GM12878 (cell line): Measurements from ENCODE around the gene NAV2. TPM values are rescaled to one million over a fixed set of nuclear protein-coding genes. Genes with fewer than 3 reads are reported as not detected.

Experiments used
- ATAC-seq: fragments of 200-7000 bp; cut with Tn5 transposase; 3 replicates; pipeline ENCODE4 v1.9.1; 2020; ENCODE audit warnings: mild to moderate bottlenecking, moderate library complexity
- BruUV-seq: library from RNA; stranded (reverse); fragments of 400-500 nt; replicated peaks from 2 replicates; lab custom pipeline; 2021; lab: Mats Ljungman, UMichigan
- CTCF ChIA-PET: fragments of 300-600 bp; sonication (Branson Sonifier 250); formaldehyde crosslinking; extraction: SDS; loops from one replicate; lab custom pipeline; 2021; ENCODE audit warnings: inconsistent platforms; lab: Yijun Ruan, JAX
- POLR2A ChIA-PET: fragments of 350-600 bp; formaldehyde crosslinking; extraction: SDS; loops from one replicate; lab custom pipeline; 2021; ENCODE audit warnings: inconsistent platforms; lab: Charles Lee
- RAD21 ChIA-PET: fragments of 300-600 bp; sonication (Branson Sonifier 250); formaldehyde crosslinking; loops from one replicate; lab custom pipeline; 2023; ENCODE audit warnings: antibody characterized with exemption; ENCODE audit not compliant: unreplicated experiment; lab: Charles Lee
- SMC1A ChIA-PET: fragments of 300-600 bp; sonication (Branson Sonifier 250); formaldehyde crosslinking; loops from one replicate; lab custom pipeline; 2023; ENCODE audit not compliant: unreplicated experiment, uncharacterized antibody; lab: Charles Lee
- DNase-seq: peaks from one replicate; pipeline ENCODE4 v3.0.0-alpha.2; 2011; ENCODE audit warnings: low read depth, low spot score
- FAIRE-seq: peaks from 3 replicates; lab custom pipeline; 2011; peaks lifted over from hg19 to GRCh38; lab: Jason Lieb, UNC
- H2AFZ ChIP-seq: 2 replicates; pipeline ENCODE4 v1.6.0; 2011; ENCODE audit warnings: low read depth, low read length, control low read depth; ENCODE audit not compliant: control insufficient read depth
- H3K27ac ChIP-seq: 2 replicates; pipeline ENCODE4 v1.5.1; 2011; ENCODE audit warnings: control low read depth; ENCODE audit not compliant: control insufficient read depth, insufficient read depth
- H3K27me3 ChIP-seq, 2 experiments: replicated peaks in 1 of 2; 2 replicates each; pipeline versions ENCODE4 v1.6.0 to v1.6.1; 2011; ENCODE audit warnings: low read length in 1 of 2; ENCODE audit not compliant: control insufficient read depth in 2 of 2, insufficient read depth in 2 of 2
- H3K36me3 ChIP-seq, 2 experiments: 2 replicates each; pipeline ENCODE4 v1.5.1; 2011; ENCODE audit warnings: low read length in 1 of 2; ENCODE audit not compliant: control insufficient read depth in 2 of 2, insufficient read depth in 2 of 2
- H3K4me1 ChIP-seq: 2 replicates; pipeline ENCODE4 v1.6.1; 2011; ENCODE audit warnings: mild to moderate bottlenecking, low read length, moderate library complexity, mixed read lengths; ENCODE audit not compliant: control insufficient read depth, insufficient read depth
- H3K4me2 ChIP-seq: 2 replicates; pipeline ENCODE4 v1.6.0; 2011; ENCODE audit warnings: control low read depth; ENCODE audit not compliant: control insufficient read depth, insufficient read depth
- H3K4me3 ChIP-seq: fragments of 200-600 bp; sonication (generic); 2 replicates; pipeline ENCODE4 v1.5.1; 2016
- H3K79me2 ChIP-seq: 2 replicates; pipeline ENCODE4 v1.6.0; 2011; ENCODE audit warnings: low read length; ENCODE audit not compliant: control insufficient read depth, insufficient read depth
- H3K9ac ChIP-seq: 2 replicates; pipeline ENCODE4 v1.8.0; 2011; ENCODE audit warnings: low read length, control low read depth, mixed read lengths; ENCODE audit not compliant: control insufficient read depth, insufficient read depth
- H3K9me3 ChIP-seq: replicated peaks from 3 replicates; pipeline ENCODE4 v1.5.1; 2011; ENCODE audit warnings: mild to moderate bottlenecking, low read length; ENCODE audit not compliant: control insufficient read depth, insufficient read depth
- H4K20me1 ChIP-seq: 2 replicates; pipeline ENCODE4 v1.6.0; 2011; ENCODE audit not compliant: control insufficient read depth, insufficient read depth
- DPF2 ChIP-seq: fragments of 450-650 bp; IDR thresholded peaks from 2 replicates; pipeline ENCODE4 v1.6.1; 2017; ENCODE audit warnings: mild to moderate bottlenecking
- GABPA ChIP-seq: IDR thresholded peaks from 2 replicates; pipeline ENCODE4 v1.6.1; 2014; ENCODE audit warnings: antibody characterized with exemption, low read depth, mild to moderate bottlenecking, inconsistent platforms
- HDAC2 ChIP-seq: fragments of 200-600 bp; sonication (generic); IDR thresholded peaks from 2 replicates; pipeline ENCODE4 v1.6.1; 2017
- IKZF2 ChIP-seq, 2 experiments: fragments of 450-650 bp; IDR thresholded peaks; 2 replicates each; pipeline ENCODE4 v1.6.1; 2017; ENCODE audit warnings: mild to moderate bottlenecking in 2 of 2, moderate library complexity in 2 of 2
- MTA2 ChIP-seq: fragments of 450-650 bp; IDR thresholded peaks from 2 replicates; pipeline ENCODE4 v1.6.1; 2016; ENCODE audit warnings: low read depth, mild to moderate bottlenecking, moderate library complexity
- MYC ChIP-seq: IDR thresholded peaks from 2 replicates; pipeline ENCODE4 v1.6.1; 2011; ENCODE audit warnings: mild to moderate bottlenecking, low read length, moderate library complexity, inconsistent platforms; ENCODE audit not compliant: insufficient read depth, insufficient replicate concordance, insufficient read length, severe bottlenecking
- NR2F1 ChIP-seq: fragments of 450-650 bp; conservative IDR thresholded peaks from 2 replicates; pipeline ENCODE4 v1.6.1; 2017; ENCODE audit warnings: mild to moderate bottlenecking
- SMC3 ChIP-seq: IDR thresholded peaks from 2 replicates; pipeline ENCODE4 v1.6.1; 2011; ENCODE audit warnings: low read length, improper control_type of control experiment, borderline replicate concordance
- SPI1 ChIP-seq: IDR thresholded peaks from 2 replicates; pipeline ENCODE4 v1.6.1; 2011; ENCODE audit warnings: low read depth, mild to moderate bottlenecking, low read length, moderate library complexity, borderline replicate concordance; ENCODE audit not compliant: insufficient read depth
- ZBTB40 ChIP-seq: fragments of 450-650 bp; IDR thresholded peaks from 2 replicates; pipeline ENCODE4 v1.6.1; 2016; ENCODE audit warnings: mild to moderate bottlenecking, moderate library complexity, borderline replicate concordance
- ZNF622 ChIP-seq: fragments of 450-650 bp; IDR thresholded peaks from 2 replicates; pipeline ENCODE4 v1.6.1; 2017; ENCODE audit warnings: mild to moderate bottlenecking, inconsistent platforms
- WGBS: methylation state at CpG from one replicate; pipeline ENCODE4 v1.1.6; 2016; ENCODE audit warnings: low lambda C conversion rate; ENCODE audit not compliant: insufficient replicate concordance, insufficient coverage; ENCODE audit errors: missing lambda C conversion rate; 5-methylcytosine and 5-hydroxymethylcytosine counted together
- in situ Hi-C: fragments of 300-500 bp; cut with MboI; formaldehyde crosslinking; loops from 9 replicates; pipeline ENCODE4 v1.14.3; 2018; ENCODE audit warnings: mixed read lengths
- intact Hi-C: fragments of 100-400 bp; cut with micrococcal nuclease; formaldehyde crosslinking; loops from one replicate; pipeline ENCODE4 v1.14.2; 2022; ENCODE audit not compliant: unreplicated experiment
- polyA plus RNA-seq, 11 experiments: library from polyadenylated mRNA; depleted of rRNA in 4 of 11; unstranded in 6 of 11; stranded (reverse) in 5 of 11; fragments of >200 nt; fragmentation: Nextera tagmentation in 4 of 11; fragmentation: Illumina TruSeq in 1 of 11; extraction: Ambion mirVana in 4 of 11; extraction: Trizol in 1 of 11; gene quantifications; 1 replicate in 1 of 11; 2 replicates in 10 of 11; pipeline versions ENCODE4 v1.2.1 to v1.2.3, GENCODE V29; 2011 to 2016; ENCODE audit warnings: inconsistent platforms in 2 of 11, missing spikeins in 2 of 11, low read depth in 1 of 11
- total RNA-seq, 4 experiments: library from RNA; depleted of rRNA in 3 of 4; stranded (reverse); fragments of >200 nt in 3 of 4; fragmentation: Illumina TruSeq in 1 of 4; extraction: Trizol in 1 of 4; gene quantifications; 2 replicates each; pipeline versions ENCODE4 v1.2.1 to v1.2.3, GENCODE V29; 2013 to 2021
- TF ChIP-seq, protein P1 (sequence below): IDR thresholded peaks from 2 replicates; pipeline ENCODE4 v1.6.1; 2011; ENCODE audit warnings: mild to moderate bottlenecking, low read depth, low read length, moderate library complexity; ENCODE audit not compliant: insufficient replicate concordance
- TF ChIP-seq, protein P2 (sequence below): fragments of 450-650 bp; IDR thresholded peaks from 2 replicates; pipeline ENCODE4 v1.6.1; 2017; ENCODE audit warnings: borderline replicate concordance
- TF ChIP-seq, protein P3 (sequence below): fragments of 450-650 bp; IDR thresholded peaks from 2 replicates; pipeline ENCODE4 v1.6.1; 2016; ENCODE audit warnings: mild to moderate bottlenecking

NAV2 gene
- total and polyA plus RNA-seq, 10 of the 15 experiments (the other 5 are each of a cell fraction or from before 2014, with no cell fraction given) = 0.35 to 6.1 (median 1.1) TPM

DNA sequence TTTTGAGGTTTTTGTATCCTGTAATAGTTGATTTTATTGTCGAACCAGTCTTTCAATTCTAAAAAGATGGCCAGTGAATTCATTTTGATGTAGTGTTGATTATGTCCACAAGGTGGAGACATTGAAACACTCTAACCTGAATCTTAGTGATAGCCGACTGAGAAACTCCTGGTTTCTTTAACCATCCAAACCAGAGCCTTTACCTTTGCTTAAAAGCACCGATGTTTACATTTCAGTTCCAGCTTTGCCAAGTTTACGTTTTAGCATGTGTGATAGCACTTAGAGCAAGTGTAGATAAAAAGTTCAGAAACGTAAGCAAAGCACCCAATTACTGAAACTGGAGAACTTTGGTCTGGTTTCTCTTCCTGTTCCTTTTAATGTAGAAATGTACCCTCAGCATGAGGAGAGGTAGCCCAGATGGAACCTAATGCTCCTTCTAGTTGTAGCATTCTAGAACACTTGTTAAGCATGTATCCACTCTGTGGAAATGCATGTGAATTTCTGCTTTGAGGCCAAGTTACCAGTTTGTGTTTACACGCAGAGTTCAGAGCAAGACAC lies 239.0 kb downstream of the NAV2 start:
- DNase-seq (peak; percentile 49), FAIRE-seq (peak; percentile 95), ATAC-seq (peak; percentile 90)
- Histone ChIP-seq H3K36me3 (no peaks in the 10 kb centered on the region), H3K4me2 (no peak overlapping the region), H3K9me3 (no peaks in the 10 kb centered on the region), H3K27me3 (no peaks in the 10 kb centered on the region), H4K20me1 (no peaks in the 10 kb centered on the region), H2AFZ (peak overlapping the region; percentile 45; the same call in 1 of the 2 replicates), H3K27ac (no peak overlapping the region), H3K79me2 (no peaks in the 10 kb centered on the region), H3K9ac (no peak overlapping the region), H3K4me1 (peaks cover 7% of the 10 kb centered on the region), H3K4me3 (no peak overlapping the region)
- ChIA-PET CTCF (interaction anchor here (0.6 to 5.8 kb wide), 25 partner anchors 8 to 404 kb away, joined by 3 to 111 read pairs (median 4); no protein-coding TSS in a partner anchor), RAD21 (interaction anchor here (0.8 to 3.8 kb wide), 10 partner anchors 10 to 561 kb away, joined by 3 to 20 read pairs (median 5); no protein-coding TSS in a partner anchor), POLR2A (no interaction called here), SMC1A (interaction anchor here (0.8 to 3.6 kb wide), 20 partner anchors 12 to 406 kb away, joined by 3 to 18 read pairs (median 4); no protein-coding TSS in a partner anchor)
- intact Hi-C loops (loop anchor here (1.0 to 10.0 kb wide), 3 partner anchors 160 to 403 kb away; no protein-coding TSS in a partner anchor), in situ Hi-C loops (no loop called here)
- no TSS peak for BruUV-seq
- WGBS = 19% methylated on average over 6 of the region's 6 CpGs
- TF ChIP-seq ZNF622 = no peak
- no peak for TF ChIP-seq HDAC2
- TF ChIP-seq, protein P1, sequence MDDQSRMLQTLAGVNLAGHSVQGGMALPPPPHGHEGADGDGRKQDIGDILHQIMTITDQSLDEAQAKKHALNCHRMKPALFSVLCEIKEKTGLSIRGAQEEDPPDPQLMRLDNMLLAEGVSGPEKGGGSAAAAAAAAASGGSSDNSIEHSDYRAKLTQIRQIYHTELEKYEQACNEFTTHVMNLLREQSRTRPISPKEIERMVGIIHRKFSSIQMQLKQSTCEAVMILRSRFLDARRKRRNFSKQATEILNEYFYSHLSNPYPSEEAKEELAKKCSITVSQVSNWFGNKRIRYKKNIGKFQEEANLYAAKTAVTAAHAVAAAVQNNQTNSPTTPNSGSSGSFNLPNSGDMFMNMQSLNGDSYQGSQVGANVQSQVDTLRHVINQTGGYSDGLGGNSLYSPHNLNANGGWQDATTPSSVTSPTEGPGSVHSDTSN = no peak
- no peak for TF ChIP-seq ZBTB40
- no peak; the same call in 1 of the 2 replicates for TF ChIP-seq DPF2
- TF ChIP-seq, protein P2, sequence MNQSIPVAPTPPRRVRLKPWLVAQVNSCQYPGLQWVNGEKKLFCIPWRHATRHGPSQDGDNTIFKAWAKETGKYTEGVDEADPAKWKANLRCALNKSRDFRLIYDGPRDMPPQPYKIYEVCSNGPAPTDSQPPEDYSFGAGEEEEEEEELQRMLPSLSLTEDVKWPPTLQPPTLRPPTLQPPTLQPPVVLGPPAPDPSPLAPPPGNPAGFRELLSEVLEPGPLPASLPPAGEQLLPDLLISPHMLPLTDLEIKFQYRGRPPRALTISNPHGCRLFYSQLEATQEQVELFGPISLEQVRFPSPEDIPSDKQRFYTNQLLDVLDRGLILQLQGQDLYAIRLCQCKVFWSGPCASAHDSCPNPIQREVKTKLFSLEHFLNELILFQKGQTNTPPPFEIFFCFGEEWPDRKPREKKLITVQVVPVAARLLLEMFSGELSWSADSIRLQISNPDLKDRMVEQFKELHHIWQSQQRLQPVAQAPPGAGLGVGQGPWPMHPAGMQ = no peak
- TF ChIP-seq MTA2 = peak; percentile 80; the same call in 1 of the 2 replicates
- TF ChIP-seq IKZF2 (IDR thresholded peaks at IDR 0.05) = peak; percentile 57 to 59; a peak in 3 of 4 replicates
- TF ChIP-seq SPI1 = peak; percentile 80
- no peak for TF ChIP-seq GABPA
- TF ChIP-seq, protein P3, sequence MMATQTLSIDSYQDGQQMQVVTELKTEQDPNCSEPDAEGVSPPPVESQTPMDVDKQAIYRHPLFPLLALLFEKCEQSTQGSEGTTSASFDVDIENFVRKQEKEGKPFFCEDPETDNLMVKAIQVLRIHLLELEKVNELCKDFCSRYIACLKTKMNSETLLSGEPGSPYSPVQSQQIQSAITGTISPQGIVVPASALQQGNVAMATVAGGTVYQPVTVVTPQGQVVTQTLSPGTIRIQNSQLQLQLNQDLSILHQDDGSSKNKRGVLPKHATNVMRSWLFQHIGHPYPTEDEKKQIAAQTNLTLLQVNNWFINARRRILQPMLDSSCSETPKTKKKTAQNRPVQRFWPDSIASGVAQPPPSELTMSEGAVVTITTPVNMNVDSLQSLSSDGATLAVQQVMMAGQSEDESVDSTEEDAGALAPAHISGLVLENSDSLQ = peak; percentile 40; the same call in 1 of the 2 replicates
- TF ChIP-seq NR2F1 = no peak
- no peak for TF ChIP-seq MYC
- TF ChIP-seq SMC3 = peak; percentile 55; the same call in 1 of the 2 replicates
